ENCODE measurements around the gene NCAPH2.

DNA sequence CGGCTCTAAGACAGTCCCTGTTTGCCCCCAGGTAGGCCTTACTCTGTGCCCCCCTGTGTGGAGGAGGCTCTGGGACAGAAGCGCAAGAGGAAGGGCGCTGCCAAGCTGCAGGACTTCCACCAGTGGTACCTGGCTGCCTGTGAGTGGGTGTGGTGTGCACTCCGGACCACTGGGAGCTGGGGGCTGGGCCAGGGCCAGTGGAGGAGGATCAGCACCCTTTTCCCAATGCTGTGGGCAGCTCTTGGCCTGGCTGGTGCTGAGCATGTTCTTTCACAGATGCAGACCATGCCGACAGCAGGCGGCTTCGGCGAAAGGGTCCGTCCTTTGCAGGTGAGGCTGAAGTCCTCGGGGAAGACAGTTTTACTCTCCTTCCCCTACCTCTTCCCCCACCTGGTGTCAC is 13.7 kb downstream of the NCAPH2 start:
- TF ChIP-seq POLR2AphosphoS5 (IDR thresholded peaks at IDR 0.05; ENCODE audit: borderline replicate concordance, low read depth, low read length) (no peak), EZH2 (IDR thresholded peaks at IDR 0.05) (no peak), FOXP2 (optimal IDR thresholded peaks at IDR 0.05; ENCODE audit: control extremely low read depth, extremely low read length, insufficient read depth) (no peak)

All from SK-N-MC (cell line).